ENCODE measurements around the gene MREG.

The MREG gene

GRCh38 chr2:215941726-215942125 is 71.6 kb downstream of the MREG start:
- TF ChIP-seq POLR2AphosphoS5 (IDR thresholded peaks at IDR 0.05; ENCODE audit: low read depth, low read length) = no peak
- TF ChIP-seq REST (IDR thresholded peaks at IDR 0.05; ENCODE audit: insufficient read depth in 1 of 2, low read depth in 2 of 2, low read length in 2 of 2) = no peak
- no peak for TF ChIP-seq TAF1 (IDR thresholded peaks at IDR 0.05; ENCODE audit: borderline replicate concordance, insufficient read depth, low read length)
- TF ChIP-seq FOXP2 (optimal IDR thresholded peaks at IDR 0.05; ENCODE audit: borderline replicate concordance, extremely low read depth, extremely low read length, insufficient read depth) = no peak
- no peak for TF ChIP-seq SIN3A (IDR thresholded peaks at IDR 0.05; ENCODE audit: borderline replicate concordance, insufficient read depth, low read length)

DNA sequence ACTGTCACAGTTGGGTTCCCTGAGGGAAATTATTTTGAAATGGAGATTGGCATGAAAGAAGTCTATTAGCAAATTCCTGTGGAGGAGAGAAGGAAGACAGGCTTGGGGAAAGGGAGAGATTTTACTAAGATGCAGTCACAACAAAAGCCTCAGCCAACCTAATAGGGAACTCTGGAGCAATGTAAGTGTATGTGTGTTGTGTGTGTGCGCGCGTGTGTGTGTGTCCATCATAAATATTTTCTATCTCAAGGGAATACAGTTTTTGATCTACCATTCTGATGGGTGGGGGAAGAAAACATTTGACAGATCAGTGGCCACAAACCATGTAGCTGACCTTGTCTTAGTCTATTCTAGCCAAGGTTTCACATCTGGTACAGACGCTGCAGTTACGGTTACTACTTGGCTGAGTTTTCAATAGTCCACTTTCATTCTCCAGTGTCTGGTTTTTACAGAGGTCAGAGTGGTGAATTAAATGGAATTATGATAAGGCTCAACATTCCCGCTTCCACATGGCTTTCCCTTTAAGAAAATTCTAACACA is 72.6 kb downstream of the MREG start:
- no peak for TF ChIP-seq FOXP2 (optimal IDR thresholded peaks at IDR 0.05; ENCODE audit: borderline replicate concordance, extremely low read depth, extremely low read length, insufficient read depth)
- no peak for TF ChIP-seq TAF1 (IDR thresholded peaks at IDR 0.05; ENCODE audit: borderline replicate concordance, insufficient read depth, low read length)
- no peak for TF ChIP-seq SIN3A (IDR thresholded peaks at IDR 0.05; ENCODE audit: borderline replicate concordance, insufficient read depth, low read length)
- no peak for TF ChIP-seq REST (IDR thresholded peaks at IDR 0.05; ENCODE audit: insufficient read depth in 1 of 2, low read depth in 2 of 2, low read length in 2 of 2)
- TF ChIP-seq POLR2AphosphoS5 (IDR thresholded peaks at IDR 0.05; ENCODE audit: low read depth, low read length) = no peak

DNA sequence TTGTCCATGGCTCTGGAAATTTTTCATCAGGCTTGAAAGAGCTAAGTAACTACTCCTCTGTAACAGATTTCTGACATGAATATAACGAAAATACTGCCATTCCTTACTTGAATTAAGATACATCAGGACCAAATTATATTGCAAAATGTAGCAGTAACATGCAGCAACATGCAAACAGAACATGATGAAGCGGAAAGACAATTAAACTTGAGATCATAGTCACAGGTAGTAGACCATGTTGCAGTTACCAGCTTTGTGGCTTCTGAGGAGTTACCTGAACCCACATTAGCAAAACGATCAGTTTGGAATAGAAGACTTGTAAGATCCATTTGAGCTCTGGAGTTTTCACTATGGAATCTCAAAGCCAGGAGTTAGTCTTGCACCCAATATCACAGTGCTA is 76.2 kb downstream of the MREG start:
- no peak for TF ChIP-seq POLR2AphosphoS5 (IDR thresholded peaks at IDR 0.05; ENCODE audit: low read depth, low read length)
- no peak for TF ChIP-seq REST (IDR thresholded peaks at IDR 0.05; ENCODE audit: insufficient read depth in 1 of 2, low read depth in 2 of 2, low read length in 2 of 2)
- TF ChIP-seq TAF1 (IDR thresholded peaks at IDR 0.05; ENCODE audit: borderline replicate concordance, insufficient read depth, low read length) = no peak
- no peak for TF ChIP-seq FOXP2 (optimal IDR thresholded peaks at IDR 0.05; ENCODE audit: borderline replicate concordance, extremely low read depth, extremely low read length, insufficient read depth)
- no peak for TF ChIP-seq SIN3A (IDR thresholded peaks at IDR 0.05; ENCODE audit: borderline replicate concordance, insufficient read depth, low read length)

DNA sequence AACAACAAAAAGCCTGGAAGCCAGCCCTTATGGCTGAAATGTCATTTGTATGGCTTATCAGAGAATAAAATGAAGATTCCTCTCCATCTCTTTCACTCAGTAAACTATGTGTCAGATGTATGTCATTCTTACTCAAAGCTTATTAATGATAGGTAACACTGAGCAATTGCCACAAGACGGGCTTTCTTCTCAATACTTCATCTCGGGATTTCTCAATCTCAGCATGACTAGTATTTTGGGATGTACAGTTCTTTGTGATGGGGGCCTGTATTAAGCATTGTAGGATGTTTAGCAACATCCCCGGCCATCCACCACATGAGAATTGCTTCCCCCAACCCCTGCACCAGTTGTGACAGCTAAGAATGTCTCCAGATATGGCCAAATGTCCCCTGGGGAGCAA is 80.2 kb downstream of the MREG start:
- no peak for TF ChIP-seq TAF1 (IDR thresholded peaks at IDR 0.05; ENCODE audit: borderline replicate concordance, insufficient read depth, low read length)
- no peak for TF ChIP-seq POLR2AphosphoS5 (IDR thresholded peaks at IDR 0.05; ENCODE audit: low read depth, low read length)
- TF ChIP-seq FOXP2 (optimal IDR thresholded peaks at IDR 0.05; ENCODE audit: borderline replicate concordance, extremely low read depth, extremely low read length, insufficient read depth) = no peak
- TF ChIP-seq SIN3A (IDR thresholded peaks at IDR 0.05; ENCODE audit: borderline replicate concordance, insufficient read depth, low read length) = no peak
- no peak for TF ChIP-seq REST (IDR thresholded peaks at IDR 0.05; ENCODE audit: insufficient read depth in 1 of 2, low read depth in 2 of 2, low read length in 2 of 2)

Measured in PFSK-1 (cell line).